Stimulated activated CD4-positive, alpha-beta T cell treated with anti-CD3 and anti-CD28 coated beads, TNF-alpha, amount 100 ng/mL, for 1 hour (primary cell): Measurements from ENCODE around the gene LRFN5.
"Not testable (repeated sequence)": the region's sequence is repeated elsewhere in the genome, so short reads cannot be mapped to it uniquely, and the experiment has no call there.

ENCODE experiments used
- DNase-seq, 3 donors: peaks; one replicate each; pipeline ENCODE4 v3.0.0-alpha.2; 2020; ENCODE audit warnings: low read depth in 3 of 3, low spot score in 1 of 3

LRFN5 gene

GRCh38 chr14:41636492-41637392 lies 30.1 kb downstream of the LRFN5 start:
- no peak for DNase-seq

- DNase-seq, result no peak
Observed at GRCh38 chr14:41641690-41642089, 35.0 kb downstream of the LRFN5 start.

GRCh38 chr14:41642367-41642766 lies 35.7 kb downstream of the LRFN5 start:
- DNase-seq, result no peak

- DNase-seq, result no peak
Observed at GRCh38 chr14:41642789-41643188, 36.1 kb downstream of the LRFN5 start.

- DNase-seq, result no peak
Observed at GRCh38 chr14:41644606-41645005, 37.9 kb downstream of the LRFN5 start.

- no peak for DNase-seq
Observed at GRCh38 chr14:41650802-41651201, 44.1 kb downstream of the LRFN5 start.

GRCh38 chr14:41654196-41654595 lies 47.5 kb downstream of the LRFN5 start:
- DNase-seq, result no peak

GRCh38 chr14:41662780-41663472 lies 56.2 kb downstream of the LRFN5 start:
- no peak for DNase-seq

- no peak for DNase-seq
Observed at GRCh38 chr14:41663473-41663850, 56.8 kb downstream of the LRFN5 start.

- no peak for DNase-seq
Observed at GRCh38 chr14:41666301-41666700, 59.6 kb downstream of the LRFN5 start.

GRCh38 chr14:41668356-41668755 lies 61.7 kb downstream of the LRFN5 start:
- no peak for DNase-seq

- DNase-seq, result not testable (repeated sequence)
Observed at GRCh38 chr14:41673601-41674000, 66.9 kb downstream of the LRFN5 start.

GRCh38 chr14:41674511-41674971 lies 67.9 kb downstream of the LRFN5 start:
- DNase-seq, result not testable (repeated sequence)

- no peak for DNase-seq
Observed at GRCh38 chr14:41699486-41699885, 92.8 kb downstream of the LRFN5 start.

- no peak for DNase-seq
Observed at GRCh38 chr14:41718477-41719166, 111.9 kb downstream of the LRFN5 start.

- DNase-seq, result no peak
Observed at GRCh38 chr14:41739203-41739602, 132.5 kb downstream of the LRFN5 start.

GRCh38 chr14:41743140-41743539 lies 136.5 kb downstream of the LRFN5 start:
- no peak for DNase-seq

- DNase-seq, result no peak
Observed at GRCh38 chr14:41749429-41749828, 142.8 kb downstream of the LRFN5 start.

GRCh38 chr14:41750575-41750974 lies 143.9 kb downstream of the LRFN5 start:
- DNase-seq, result not testable (repeated sequence)

GRCh38 chr14:41758011-41758665 lies 151.5 kb downstream of the LRFN5 start:
- no peak for DNase-seq

GRCh38 chr14:41761204-41761603 lies 154.5 kb downstream of the LRFN5 start:
- DNase-seq, result no peak
